Central memory CD8-positive, alpha-beta T cell (primary cell): ENCODE results near the gene AKAP8L.
"Not testable (repeated sequence)": the region's sequence is repeated elsewhere in the genome, so short reads cannot be mapped to it uniquely, and the experiment has no call there.

Experiments
- ATAC-seq: fragments of 150-1000 bp; cut with Tn5 transposase; replicated peaks from 2 replicates; pipeline ENCODE4 v1.10.0; 2022; ENCODE audit warnings: mild to moderate bottlenecking, moderate FRiP score, moderate number of reproducible peaks; ENCODE audit not compliant: poor library complexity, severe bottlenecking; ENCODE audit errors: extremely low read depth
- DNase-seq, 2 donors: peaks; one replicate each; pipeline ENCODE4 v3.0.0; 2021; ENCODE audit warnings: low spot score in 2 of 2
- H3K27ac Mint-ChIP-seq: one replicate; pipeline ENCODE4 v1.8.0; 2022; ENCODE audit warnings: low read depth, mild to moderate bottlenecking, moderate library complexity, mixed read lengths
- H3K27me3 Mint-ChIP-seq: one replicate; pipeline ENCODE4 v1.8.0; 2022; ENCODE audit warnings: mixed read lengths
- H3K36me3 Mint-ChIP-seq: one replicate; pipeline ENCODE4 v1.8.0; 2022; ENCODE audit warnings: mild to moderate bottlenecking, moderate library complexity, mixed read lengths; ENCODE audit not compliant: insufficient read depth
- H3K4me1 Mint-ChIP-seq: one replicate; pipeline ENCODE4 v1.8.0; 2022; ENCODE audit warnings: mixed read lengths
- H3K4me3 Mint-ChIP-seq: one replicate; pipeline ENCODE4 v1.8.0; 2022; ENCODE audit warnings: mild to moderate bottlenecking, moderate library complexity, mixed read lengths
- H3K9me3 Mint-ChIP-seq: one replicate; pipeline ENCODE4 v1.8.0; 2022; ENCODE audit warnings: mixed read lengths

AKAP8L gene

DNA sequence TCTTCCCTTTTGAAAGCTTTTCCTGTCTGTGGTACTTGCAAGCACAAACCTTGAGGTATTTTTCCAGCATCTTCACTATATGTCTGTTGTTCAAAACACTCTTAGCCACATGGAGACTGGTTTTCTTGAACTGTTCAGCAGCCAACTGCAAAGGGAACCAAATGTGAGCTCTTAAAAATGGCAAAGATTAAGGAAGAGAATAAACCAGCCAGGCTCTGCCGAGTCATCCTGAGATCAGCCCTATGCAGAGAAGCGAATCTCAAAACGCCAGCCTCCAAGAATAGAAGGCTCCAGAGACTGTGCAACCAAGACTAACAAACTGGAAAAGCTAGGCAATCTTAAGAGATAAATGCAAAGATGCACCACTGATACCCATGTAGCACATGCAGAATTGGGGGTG lies 59.9 kb downstream of the AKAP8L start:
- DNase-seq (no peak), ATAC-seq (no peak)
- Mint-ChIP-seq H3K27me3 (no peaks in the 10 kb centered on the region), H3K9me3 (no peaks in the 10 kb centered on the region), H3K4me3 (no peak overlapping the region), H3K4me1 (peaks cover 12% of the 10 kb centered on the region), H3K27ac (peak overlapping the region; percentile 72), H3K36me3 (peaks cover 81% of the 10 kb centered on the region)

DNA sequence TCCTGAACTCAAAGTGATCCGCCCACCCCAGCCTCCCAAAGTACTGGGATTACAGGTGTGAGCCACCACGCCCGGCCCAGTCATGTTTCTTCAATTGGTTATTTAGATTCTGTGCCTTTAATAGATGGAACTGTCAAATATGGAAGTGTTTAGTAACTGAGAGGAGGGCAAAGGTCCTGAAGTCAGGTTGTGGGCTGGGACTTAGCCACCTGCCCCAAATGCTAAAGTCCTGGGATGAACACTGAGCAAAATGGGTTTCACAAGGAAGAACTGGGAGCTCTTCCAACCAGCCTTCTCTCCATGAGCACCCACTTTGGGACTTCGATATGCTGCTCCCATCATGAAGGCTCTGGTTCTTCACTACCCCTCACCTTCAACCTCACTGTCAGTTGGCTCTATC lies 60.9 kb downstream of the AKAP8L start:
- Mint-ChIP-seq H3K27ac (peak overlapping the region; percentile 72), H3K9me3 (no peaks in the 10 kb centered on the region), H3K4me3 (no peak overlapping the region), H3K4me1 (peaks cover 12% of the 10 kb centered on the region), H3K27me3 (no peaks in the 10 kb centered on the region), H3K36me3 (peaks cover 80% of the 10 kb centered on the region)
- no peak for ATAC-seq
- DNase-seq, result no peak

DNA sequence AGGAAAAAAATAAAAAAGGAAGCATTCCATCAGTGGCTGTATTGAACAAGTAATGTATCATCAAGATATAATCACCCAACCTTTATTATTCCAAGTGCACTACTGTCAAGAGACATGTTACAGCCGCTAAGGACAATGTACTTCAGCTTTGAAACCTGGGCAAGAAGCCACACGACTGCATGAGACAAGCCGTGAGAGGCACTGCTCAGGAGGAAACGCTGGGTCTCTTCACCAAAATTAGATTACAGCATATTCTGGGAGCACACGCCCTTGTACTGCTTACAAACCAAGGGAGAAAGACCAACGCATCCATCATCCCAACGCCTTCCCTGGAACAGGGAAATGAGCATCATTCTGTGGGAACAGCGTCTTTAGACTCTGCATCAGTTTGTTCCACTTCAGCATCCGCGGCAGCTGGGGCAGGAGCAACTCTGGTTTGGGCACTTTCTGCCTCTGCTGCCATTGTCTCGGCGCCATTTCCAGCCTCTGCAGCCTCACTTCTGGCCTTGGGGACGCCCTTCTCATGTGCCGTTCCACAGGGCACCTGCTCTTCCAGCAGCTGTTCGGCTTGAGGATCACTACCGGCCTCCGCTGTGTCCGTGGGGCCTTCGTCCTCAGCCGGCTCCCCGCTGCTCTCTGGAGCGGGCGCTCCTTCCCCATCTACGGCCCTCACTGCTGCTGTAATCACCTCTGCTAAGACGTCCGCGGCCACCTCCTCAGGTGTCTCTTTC lies 64.1 kb downstream of the AKAP8L start:
- H3K4me3 Mint-ChIP-seq, result no peak overlapping the region
- ATAC-seq (no peak), DNase-seq (no peak)
- H3K4me1 Mint-ChIP-seq, result peaks cover 5% of the 10 kb centered on the region
- H3K27ac Mint-ChIP-seq, result no peak overlapping the region
- H3K36me3 Mint-ChIP-seq, result peaks cover 59% of the 10 kb centered on the region
- no peaks in the 10 kb centered on the region for H3K9me3 Mint-ChIP-seq
- H3K27me3 Mint-ChIP-seq, result no peaks in the 10 kb centered on the region

DNA sequence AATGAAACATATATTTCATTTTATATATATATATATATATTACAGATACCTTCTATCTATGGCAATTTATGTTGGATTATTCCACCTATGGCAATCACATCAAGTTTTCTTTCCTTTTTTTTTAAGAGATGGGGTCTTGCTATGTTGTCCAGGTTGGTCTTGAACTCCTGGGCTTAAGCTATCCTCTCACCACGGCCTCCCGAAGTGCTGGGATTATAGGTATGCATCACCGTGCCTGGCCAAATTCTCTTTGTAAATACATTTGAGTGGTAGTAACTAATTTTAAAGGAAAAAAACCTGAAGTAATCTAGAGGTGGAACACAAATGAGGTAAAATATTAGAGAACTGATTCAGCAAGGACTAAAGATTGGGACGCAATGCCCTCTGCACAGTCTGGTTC lies 64.9 kb downstream of the AKAP8L start:
- no peak for DNase-seq
- Mint-ChIP-seq H3K4me3 (no peak overlapping the region), H3K36me3 (peaks cover 54% of the 10 kb centered on the region), H3K27ac (no peak overlapping the region), H3K27me3 (no peaks in the 10 kb centered on the region), H3K4me1 (peaks cover under 1% of the 10 kb centered on the region), H3K9me3 (no peaks in the 10 kb centered on the region)
- ATAC-seq, result no peak

DNA sequence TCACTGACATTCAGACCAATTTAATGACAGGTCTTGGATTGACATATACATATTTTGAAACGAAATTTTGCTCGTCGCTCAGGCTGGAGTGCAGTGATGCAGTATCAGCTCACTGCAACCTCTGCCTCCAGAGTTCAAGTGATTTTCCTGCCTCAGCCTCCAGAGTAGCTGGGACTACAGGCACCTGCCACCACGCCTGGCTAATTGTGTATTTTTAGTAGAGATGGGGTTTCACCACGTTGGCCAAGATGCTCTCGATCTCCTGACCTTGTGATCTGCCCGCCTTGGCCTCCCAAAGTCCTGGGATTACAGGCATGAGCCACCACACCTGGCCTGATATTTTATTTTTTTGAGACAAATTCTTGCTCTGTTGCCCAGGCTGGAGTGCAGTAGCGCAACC lies 66.3 kb downstream of the AKAP8L start:
- not testable (repeated sequence) for DNase-seq, ATAC-seq, H3K27me3 Mint-ChIP-seq, H3K4me3 Mint-ChIP-seq, H3K9me3 Mint-ChIP-seq, H3K4me1 Mint-ChIP-seq, H3K27ac Mint-ChIP-seq
- peaks cover 41% of the 10 kb centered on the region for H3K36me3 Mint-ChIP-seq

DNA sequence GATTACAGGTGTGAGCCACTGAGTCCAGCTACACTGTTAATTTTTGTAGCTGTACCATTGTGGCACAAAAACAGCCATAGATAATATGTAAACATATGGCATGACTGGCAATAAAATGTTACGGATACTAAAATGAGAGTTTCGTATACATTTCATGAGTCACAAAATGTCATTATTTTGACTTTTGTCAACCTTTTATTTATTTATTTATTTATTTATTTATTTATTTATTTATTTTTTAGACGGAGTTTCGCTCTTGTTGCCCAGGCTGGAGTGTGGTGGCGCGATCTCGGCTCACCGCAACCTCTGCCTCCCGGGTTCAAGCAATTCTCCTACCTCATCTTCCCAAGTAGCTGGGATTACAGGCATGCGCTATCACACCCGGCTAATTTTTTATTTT lies 77.5 kb downstream of the AKAP8L start:
- H3K27ac Mint-ChIP-seq, H3K36me3 Mint-ChIP-seq, H3K4me1 Mint-ChIP-seq, ATAC-seq, H3K27me3 Mint-ChIP-seq, DNase-seq, H3K4me3 Mint-ChIP-seq, H3K9me3 Mint-ChIP-seq: not testable (repeated sequence)

DNA sequence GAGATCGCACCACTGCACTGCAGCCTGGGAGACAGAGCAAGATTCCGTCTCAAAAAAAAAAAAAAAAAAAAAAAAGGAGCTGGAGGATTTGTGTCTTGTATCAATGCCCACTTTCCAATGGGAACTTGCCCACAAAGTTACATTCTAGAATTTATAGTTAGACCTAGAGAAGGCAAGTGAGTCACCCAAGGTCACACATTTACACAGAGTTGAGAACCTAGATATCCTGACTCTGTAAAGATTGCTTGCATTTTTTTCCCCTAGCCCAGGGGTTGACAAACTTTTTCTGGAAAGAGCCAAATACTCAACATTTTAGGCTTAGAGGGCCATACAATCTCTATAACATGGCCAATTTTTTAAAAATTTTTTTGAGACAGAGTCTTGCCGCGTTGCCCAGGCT lies 78.7 kb downstream of the AKAP8L start:
- no peak overlapping the region for H3K4me3 Mint-ChIP-seq

DNA sequence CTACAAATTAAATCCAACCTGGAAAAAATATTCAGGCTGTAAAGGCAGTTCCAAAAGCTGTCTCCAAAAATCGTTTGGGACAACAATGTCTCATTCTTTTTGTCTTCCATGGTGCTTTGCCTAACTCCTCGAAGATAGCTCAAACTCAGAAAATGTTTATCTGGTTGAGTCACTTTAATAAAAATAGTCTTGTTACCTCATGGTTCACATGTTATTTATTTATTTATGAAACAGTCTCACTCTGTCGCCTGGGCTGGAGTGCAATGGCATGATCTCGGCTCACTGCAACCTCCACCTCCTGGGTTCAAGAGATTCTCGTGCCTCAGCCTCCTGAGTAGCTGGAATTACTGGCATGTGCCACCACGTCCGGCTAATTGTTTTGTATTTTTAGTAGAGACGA lies 81.6 kb downstream of the AKAP8L start:
- H3K27ac Mint-ChIP-seq, result no peak overlapping the region

More for the DNA sequence above, 78.7 kb downstream of the AKAP8L start:
- DNase-seq, result no peak
- Mint-ChIP-seq H3K9me3 (no peaks in the 10 kb centered on the region), H3K4me1 (no peaks in the 10 kb centered on the region), H3K27me3 (no peaks in the 10 kb centered on the region), H3K27ac (no peak overlapping the region), H3K36me3 (peaks cover 3% of the 10 kb centered on the region)
- no peak for ATAC-seq

DNA sequence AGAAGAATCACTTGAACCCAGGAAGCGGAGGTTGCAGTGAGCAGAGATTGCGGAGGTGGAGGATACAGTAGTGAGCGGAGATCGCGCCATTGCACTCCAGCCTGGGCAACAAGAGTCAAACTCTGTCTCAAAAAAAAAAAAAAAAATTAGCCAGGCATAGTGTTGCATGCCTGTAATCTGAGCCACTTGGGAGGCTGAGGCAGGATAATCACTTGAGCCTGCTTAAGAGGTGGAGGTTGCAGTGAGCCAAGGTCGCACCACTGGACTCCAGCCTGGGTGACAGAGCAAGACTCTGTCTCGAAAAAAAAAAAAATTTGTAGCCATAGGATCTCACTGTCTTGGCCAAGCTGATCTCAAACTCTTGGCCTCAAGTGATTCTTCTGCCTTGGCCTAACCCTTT lies 82.8 kb downstream of the AKAP8L start:
- not testable (repeated sequence) for DNase-seq, ATAC-seq, H3K4me3 Mint-ChIP-seq, H3K27me3 Mint-ChIP-seq, H3K27ac Mint-ChIP-seq, H3K4me1 Mint-ChIP-seq, H3K9me3 Mint-ChIP-seq
- H3K36me3 Mint-ChIP-seq, result peaks cover 17% of the 10 kb centered on the region

More for the DNA sequence above, 81.6 kb downstream of the AKAP8L start:
- Mint-ChIP-seq H3K27me3 (no peaks in the 10 kb centered on the region), H3K9me3 (no peaks in the 10 kb centered on the region), H3K4me1 (peaks cover 7% of the 10 kb centered on the region), H3K4me3 (no peak overlapping the region), H3K36me3 (peaks cover 13% of the 10 kb centered on the region)
- DNase-seq (no peak), ATAC-seq (no peak)

DNA sequence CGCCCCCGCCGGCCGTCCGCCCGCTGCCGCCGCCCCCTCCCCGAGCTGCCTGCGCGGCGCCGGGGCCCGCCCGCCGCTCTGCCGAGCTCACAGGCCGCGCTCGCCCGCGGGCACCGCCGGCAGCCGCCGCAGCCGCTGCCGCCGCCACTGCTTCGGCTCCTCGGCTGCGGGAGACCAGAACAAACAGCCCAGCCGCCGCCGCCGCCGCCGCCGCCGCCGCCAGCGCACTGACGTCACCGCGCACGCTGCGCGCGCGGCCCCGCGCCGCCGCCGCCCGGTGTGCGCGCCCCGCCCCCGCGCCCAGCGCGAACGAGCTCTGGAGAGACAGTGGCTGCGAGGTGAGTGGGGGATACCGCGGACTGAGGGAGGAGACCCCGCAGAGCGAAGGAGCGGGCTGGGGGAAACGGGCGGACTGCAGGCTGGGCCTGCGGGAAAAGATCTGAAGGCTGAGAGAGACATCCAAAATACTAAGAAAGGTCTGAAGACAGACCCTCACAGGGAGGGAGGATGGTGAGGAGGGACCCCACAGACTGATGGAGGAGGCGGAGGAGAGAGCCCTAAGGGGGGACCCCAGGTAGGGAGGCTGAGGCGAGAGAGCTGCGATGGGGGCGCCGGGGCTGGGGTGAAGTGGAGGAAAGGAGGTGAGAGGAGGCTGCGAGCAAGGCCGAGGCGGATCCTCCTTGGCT lies 86.3 kb downstream of the AKAP8L start, which contains the start of gene BRD4:
Gene BRD4, minus strand, starts transcription at position 229 of the 686 bp plus-strand sequence. CDS start 59,440 bp downstream, outside the sequence.
- peaks cover 41% of the 10 kb centered on the region for H3K4me1 Mint-ChIP-seq
- peak; percentile 65 for ATAC-seq

DNA sequence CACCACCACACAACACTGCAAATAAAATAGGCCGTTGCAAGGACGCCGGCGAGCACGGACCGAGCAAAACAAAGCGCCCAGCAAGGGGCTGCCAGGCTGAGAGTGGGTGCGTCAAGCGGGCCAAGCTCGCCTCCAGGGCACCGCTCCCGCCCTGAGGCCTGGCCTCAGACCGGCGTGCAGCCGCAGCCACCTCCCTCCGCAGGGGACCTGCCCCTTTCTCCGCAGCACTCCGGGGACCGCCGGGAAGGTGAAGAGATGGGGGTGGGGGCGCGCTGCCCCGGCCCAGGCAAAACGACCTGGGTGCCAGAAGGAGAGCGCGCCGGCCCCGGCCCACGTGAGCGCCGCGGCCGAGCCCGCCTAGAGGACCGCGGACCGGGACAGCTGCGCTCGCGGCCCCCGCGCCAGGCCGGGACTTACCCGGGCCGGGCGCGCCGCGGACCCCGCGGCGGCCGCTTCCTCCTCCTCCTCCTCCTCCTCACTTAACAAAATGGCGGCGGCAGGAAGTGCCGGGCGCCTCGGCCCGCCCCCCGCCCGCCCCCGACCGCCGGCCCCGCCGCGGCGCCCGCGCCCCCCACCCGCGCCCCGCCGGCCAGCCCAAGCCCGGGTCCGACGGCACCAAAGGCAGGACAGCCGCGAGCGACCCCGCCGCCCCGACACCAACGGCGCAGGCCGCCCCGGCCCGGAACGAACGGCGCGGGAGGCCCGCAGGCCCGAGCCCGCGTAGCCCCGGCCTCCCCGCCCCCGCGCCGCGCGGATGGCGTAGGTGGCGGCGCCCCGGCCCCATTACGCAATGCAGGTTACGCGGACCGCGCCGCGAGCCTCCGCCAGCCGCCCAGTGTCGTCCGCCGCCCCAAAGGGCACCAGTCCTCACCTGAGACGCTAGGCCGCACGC lies 87.1 kb downstream of the AKAP8L start:
- Mint-ChIP-seq H3K27me3 (no peaks in the 10 kb centered on the region), H3K36me3 (peaks cover 25% of the 10 kb centered on the region), H3K4me3 (peak overlapping the region; percentile 94), H3K9me3 (no peaks in the 10 kb centered on the region), H3K4me1 (peaks cover 49% of the 10 kb centered on the region), H3K27ac (peak overlapping the region; percentile 94)
- ATAC-seq, result peak; percentile 64
- peak; percentile 36 to 39 for DNase-seq

More for the DNA sequence above, 86.3 kb downstream of the AKAP8L start, which contains the start of gene BRD4:
- peak within 1 kb of the TSS; percentile 94 for H3K27ac Mint-ChIP-seq
- H3K4me3 Mint-ChIP-seq, result peak within 1 kb of the TSS; percentile 94
- peak; percentile 59 to 71 for DNase-seq
- H3K27me3 Mint-ChIP-seq, result no peaks in the 10 kb centered on the region
- H3K9me3 Mint-ChIP-seq, result no peaks in the 10 kb centered on the region
- peaks cover 21% of the 10 kb centered on the region for H3K36me3 Mint-ChIP-seq

DNA sequence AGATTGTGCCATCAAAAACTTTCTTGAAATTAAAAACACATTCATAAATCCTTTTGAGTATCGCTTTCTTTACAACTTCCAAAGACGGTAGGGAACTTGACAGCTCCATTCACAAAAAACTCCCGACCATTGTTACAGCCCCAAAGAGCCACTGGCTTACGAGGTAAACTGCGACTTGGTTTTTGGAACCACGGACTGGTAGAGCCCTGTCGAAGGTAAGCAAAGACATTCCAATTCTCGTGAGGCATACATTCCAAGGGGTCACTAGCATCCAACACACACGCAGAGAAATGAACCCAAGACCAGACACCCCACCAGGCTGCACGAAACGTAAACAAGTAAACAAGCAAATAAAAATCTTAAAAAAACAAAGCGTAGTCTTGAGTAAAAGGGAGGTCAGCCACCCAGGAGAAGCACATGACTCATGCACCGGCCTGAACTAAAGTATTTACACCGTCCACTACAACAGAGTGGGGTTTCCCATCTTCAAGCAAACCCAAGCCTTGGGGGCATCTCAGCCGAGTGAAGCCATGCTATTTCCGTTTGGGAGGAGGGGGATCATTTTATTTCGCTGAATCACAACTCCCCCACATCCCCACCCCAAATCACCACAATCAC lies 87.9 kb downstream of the AKAP8L start:
- H3K4me1 Mint-ChIP-seq, result peaks cover 55% of the 10 kb centered on the region
- no peaks in the 10 kb centered on the region for H3K9me3 Mint-ChIP-seq
- H3K27ac Mint-ChIP-seq, result peak overlapping the region; percentile 89
- peak overlapping the region; percentile 94 for H3K4me3 Mint-ChIP-seq
- no peaks in the 10 kb centered on the region for H3K27me3 Mint-ChIP-seq
- H3K36me3 Mint-ChIP-seq, result peaks cover 27% of the 10 kb centered on the region
- ATAC-seq (peak; percentile 4), DNase-seq (no peak)
